Fibroblast of skin of left quadriceps (primary cell): ENCODE measurements around the gene CALHM3.

Source experiments
- DNase-seq, 2 experiments: peaks; one replicate each; pipeline ENCODE4 v3.0.0-alpha.2; 2013; ENCODE audit warnings: low read depth in 2 of 2

CALHM3 gene

GRCh38 chr10:103450201-103450695, 28.8 kb downstream of the CALHM3 start:
- no peak for DNase-seq

DNA sequence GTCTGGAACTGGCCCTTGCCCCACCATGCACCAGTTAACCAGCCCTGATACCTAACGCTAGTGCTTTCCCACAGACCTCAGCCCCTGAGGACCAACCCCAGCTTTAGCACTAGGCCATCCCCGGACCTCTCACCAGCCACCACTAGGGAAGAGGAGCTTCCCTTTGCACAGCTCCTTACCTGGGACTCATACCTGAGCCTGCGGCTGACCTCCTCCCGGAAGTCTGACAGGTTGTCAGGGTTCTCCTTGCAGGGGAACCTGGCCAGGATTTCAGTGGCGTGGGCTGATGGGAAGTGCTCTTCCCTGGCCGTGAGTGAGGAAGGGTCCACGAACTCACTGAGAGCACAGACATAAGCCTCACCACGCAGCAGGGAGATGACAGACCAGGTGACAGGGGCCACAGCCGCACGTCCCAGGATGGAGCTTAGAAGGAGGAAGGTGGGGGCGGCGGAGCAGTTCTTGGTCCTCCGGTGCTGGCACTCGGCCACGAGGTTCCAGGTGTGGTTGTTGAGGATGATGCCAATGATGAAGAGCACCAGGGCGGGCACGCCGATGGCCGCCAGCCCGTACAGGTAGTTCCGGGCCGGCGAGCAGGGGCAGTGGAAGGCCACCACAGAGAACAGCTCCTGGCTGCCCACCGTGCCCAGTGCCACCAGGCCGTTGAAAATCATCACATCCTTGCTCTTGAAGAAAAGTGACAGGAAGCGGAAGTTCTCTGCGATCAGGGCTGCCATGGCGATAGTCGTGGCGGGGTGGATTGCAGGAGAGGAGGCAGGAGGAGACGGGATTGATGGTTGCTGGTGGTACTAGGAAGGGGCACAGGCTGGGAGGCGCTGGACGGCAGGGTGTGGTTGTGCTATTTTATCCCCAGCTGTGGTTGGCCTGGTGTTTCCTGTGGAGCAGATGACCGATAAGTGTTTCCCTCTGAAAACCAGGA, 29.6 kb downstream of the CALHM3 start:
- no peak for DNase-seq

DNA sequence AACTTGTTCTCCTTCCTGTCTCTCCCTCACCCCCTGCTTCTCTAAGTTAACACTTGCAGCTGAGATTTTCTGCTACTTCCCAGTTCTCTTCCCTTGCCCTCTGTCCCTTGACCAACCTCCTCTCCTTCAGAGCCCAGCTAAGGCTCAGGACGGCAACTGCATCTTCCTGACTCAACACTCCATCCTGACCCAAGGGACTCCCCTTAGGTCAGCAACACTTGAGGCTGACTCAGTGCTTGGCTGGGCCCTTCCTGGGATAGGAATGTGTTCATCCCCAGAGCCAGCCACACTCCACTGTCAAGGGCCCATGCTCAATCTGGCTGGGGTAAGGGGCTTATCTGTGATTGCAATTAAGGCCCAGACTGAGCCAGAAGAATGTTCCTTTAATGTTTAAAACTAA, 30.3 kb downstream of the CALHM3 start:
- peak; percentile 39 to 46 for DNase-seq

- no peak for DNase-seq
These were observed 31.9 kb downstream of the CALHM3 start for GRCh38 chr10:103447187-103447586.

DNA sequence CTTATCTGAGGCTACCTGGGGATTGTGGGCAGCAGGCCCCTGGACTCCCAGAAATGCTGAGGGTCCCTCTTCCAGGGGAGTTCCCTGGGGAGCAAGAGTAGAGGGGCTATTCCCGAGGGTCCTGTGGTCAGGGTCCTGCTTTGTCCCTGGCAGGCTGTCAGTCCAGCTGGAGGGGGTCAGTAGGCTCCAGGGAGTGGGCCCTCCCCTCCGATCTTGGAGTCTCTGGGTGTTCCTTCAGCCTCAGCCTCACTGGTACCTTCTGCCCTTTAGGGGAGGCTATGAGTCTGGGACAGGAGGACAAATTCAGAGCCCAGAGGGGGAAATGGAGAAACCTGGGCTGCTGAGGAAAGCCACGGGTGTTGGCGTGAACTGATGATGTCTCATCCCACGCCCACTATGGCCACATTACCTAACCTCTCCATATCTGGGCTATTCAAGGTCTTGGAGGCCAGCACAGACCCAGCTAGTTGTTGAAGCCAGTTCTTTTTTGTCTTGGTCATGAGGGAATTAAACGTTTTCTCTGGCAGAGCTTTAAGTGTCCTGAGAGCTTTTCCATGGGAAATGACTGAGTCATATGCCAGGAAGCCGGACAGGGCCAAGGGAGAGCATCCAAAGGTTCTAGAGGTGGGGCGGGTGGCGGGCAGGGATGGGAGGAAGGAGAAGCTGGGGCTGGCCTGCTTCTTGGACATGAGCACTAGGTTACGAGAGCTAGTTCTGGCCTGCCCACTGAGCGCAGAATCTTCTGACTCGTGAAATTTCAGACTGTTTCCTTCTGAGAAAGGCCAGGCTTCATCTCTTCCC, 33.1 kb downstream of the CALHM3 start:
- no peak for DNase-seq

DNA sequence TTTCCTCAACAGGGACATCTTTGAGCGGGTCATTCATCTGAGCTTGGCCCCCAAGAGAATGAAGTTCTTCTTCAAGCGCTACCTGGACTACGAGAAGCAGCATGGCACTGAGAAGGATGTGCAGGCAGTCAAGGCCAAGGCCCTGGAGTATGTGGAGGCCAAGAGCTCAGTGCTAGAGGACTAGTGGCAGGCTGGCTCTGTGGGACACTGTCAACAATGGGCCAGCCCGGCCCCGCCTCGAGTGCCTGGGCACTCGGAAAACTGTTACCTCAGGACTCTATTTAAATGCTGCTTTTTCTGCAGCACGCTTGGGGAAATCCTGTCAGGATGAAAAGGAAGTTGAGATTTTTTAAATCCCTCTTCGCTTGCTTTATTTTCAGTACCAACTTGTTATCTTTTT, 33.7 kb downstream of the CALHM3 start:
- DNase-seq: no peak

DNA sequence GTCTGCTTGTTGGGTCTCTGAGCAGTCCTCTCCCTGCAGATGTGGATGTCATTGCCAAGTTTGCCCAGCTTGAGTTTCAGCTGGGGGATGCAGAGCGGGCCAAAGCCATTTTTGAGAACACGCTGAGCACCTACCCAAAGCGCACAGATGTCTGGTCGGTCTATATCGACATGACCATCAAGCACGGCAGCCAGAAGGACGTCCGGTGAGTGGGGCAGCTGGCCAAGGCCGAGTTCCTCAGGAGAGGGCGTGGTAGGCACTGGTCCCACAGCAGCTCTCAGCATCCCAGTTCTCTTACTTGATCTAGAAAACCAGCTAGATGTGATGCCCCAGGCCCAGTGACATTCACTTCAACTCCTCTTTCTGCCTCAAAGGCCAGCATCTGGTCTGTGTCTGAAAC, 34.6 kb downstream of the CALHM3 start:
- no peak for DNase-seq

DNA sequence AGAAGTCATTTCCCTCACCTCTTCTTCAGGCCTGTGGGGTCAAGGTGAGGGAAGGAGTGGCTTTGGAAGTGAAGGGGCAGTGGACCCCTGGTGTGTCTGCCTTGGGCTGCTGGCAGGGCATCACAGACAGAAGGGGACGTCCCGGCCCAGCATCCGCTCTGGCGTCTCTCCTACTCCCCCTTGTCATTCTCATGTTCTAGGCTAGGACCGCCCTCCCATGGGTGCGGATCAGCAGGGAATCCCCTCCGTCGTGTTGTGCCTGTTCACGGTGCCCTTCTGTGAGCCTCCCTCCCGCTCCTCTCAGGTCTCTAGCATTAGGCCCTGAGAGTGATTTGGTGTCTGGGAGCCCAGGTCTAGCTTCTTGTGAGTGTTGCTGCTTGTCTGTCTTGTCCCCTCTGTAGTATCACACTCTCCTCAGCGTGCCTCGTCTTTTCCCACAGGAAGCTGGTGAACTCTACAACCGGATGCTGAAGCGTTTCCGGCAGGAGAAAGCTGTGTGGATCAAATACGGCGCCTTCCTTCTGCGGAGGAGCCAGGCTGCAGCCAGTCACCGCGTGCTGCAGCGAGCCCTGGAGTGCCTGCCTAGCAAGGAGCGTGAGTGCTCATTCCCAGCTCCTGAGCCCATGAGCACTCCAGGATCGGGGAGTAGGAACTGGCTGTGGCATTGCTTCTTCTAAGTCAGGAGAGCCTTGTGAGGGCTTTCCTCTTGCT, 35.4 kb downstream of the CALHM3 start:
- DNase-seq: no peak

DNA sequence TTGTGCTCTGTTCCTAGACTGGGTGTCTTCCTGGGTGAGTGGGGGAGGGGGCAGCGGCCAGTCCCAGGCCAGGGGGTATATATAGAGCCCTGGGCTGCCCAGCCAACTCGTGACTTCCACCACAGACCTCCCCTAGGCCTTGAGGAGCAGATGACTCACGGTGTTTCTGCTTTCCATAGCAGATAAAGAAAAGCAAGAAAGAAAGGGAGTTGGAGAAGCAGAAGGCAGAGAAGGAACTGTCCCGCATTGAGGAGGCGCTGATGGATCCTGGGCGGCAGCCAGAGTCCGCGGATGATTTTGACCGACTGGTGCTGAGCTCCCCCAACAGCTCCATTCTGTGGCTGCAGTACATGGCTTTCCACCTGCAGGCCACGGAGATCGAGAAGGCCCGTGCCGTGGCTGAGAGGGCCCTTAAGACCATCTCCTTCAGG, 37.0 kb downstream of the CALHM3 start:
- DNase-seq: no peak

DNA sequence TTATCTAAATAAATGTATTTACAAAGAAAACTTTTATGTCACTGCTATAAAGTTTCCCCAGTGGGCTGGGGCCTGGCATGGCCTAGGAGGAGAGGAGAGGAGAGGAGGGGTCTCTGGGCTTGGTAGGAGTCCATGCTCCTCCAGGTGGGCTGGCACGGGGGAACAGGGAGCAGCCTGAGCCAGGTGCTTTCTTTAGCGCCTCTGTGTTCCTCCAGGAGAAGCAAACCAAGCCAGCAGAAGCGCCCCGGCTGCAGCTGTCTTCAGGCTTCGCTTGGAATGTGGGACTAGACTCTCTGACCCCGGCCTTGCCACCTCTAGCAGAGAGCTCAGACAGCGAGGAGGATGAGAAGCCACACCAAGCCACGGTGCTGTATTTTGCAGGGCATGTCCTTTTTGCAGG, 37.4 kb downstream of the CALHM3 start:
- DNase-seq: no peak

GRCh38 chr10:103441206-103441605, 37.8 kb downstream of the CALHM3 start:
- DNase-seq: no peak

DNA sequence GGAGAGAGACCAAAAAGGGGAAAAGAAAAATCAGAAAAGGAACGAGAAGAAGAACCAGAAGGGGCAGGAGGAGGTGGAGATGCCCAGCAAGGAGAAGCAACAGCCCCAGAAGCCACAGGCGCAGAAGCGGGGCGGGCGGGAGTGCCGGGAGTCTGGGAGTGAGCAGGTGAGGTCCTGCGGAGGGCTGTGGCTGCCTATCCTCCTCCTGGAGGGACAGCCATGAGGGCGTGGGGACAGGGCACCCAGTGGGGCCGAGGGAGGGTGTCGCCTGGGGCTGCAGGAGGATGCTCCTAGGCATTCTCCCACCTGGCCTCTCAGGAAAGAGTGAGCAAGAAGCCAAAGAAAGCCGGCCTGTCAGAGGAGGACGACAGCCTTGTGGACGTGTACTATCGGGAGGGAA, 38.6 kb downstream of the CALHM3 start:
- no peak for DNase-seq

DNA sequence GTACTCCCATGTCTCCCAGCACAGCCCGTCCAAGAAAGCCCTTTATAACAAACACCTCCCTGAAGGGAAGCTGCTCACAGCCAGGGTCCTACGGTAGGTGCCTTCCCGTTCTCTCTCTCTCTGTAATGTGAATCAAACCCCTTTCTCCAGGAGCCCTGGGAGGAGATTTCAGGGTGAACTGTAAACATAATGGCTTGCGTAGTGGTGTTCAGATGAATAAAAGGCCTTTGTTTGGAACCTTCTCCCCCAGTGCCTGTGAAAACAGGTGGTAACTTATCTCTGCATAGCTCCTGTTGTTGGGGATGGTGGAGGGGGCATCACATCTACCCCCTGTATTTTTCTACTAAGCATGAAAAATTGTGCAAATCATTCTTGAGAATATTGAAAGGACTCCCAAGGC, 39.3 kb downstream of the CALHM3 start:
- no peak for DNase-seq

DNA sequence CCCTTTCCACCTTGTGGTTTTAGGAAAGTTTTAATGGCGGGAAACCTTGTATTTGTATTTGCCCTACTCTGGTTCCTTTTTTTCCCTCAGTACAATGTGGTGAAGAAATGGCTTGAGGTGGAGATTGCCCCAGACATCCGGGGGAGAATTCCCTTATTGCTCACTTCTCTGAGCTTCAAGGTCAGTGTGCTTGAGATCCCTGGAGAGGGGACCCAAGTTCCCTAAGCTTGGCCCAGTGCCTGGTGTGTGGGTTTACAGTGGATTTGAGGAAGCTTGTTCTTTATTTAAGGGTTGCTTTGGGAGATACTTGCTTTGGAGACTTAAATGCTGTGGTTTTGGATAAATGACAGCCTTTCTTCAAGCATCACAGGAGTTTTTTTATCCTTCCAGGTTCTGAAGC, 45.2 kb downstream of the CALHM3 start:
- no peak for DNase-seq

GRCh38 chr10:103431902-103432301, 47.1 kb downstream of the CALHM3 start:
- DNase-seq: no peak

- DNase-seq: no peak
These were observed 49.4 kb downstream of the CALHM3 start for GRCh38 chr10:103429647-103430046.

DNA sequence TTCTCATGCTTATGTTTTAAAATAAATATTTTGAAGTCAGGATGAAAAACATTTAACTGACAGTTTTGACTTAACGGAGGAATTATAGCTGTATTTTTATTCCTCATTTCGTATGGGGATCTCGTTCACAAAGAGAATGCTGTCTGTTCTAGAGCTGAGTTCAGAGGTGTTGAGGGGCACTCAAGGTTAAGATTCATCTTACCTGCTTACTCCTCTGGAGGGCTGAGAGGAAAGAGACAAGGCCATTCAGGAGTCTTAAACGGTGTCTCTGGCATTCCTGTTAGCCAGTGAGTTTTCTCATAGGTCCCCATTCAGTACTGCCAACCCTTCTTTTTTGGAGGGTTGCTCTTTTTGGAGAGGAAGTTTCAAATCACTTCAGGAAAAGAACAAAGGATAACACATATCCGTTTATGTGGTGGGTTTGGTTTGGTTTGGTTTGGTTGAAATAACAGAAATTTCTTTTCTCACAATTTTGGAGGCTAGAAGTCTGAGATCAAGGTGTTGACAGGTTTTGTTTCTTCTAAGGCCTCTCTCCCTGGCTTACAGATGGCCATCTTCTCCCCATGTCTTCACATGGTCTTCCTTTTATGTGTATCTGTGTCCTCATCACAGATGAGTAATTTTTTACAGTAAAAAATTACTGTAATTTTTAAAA, 49.9 kb downstream of the CALHM3 start:
- no peak for DNase-seq

DNA sequence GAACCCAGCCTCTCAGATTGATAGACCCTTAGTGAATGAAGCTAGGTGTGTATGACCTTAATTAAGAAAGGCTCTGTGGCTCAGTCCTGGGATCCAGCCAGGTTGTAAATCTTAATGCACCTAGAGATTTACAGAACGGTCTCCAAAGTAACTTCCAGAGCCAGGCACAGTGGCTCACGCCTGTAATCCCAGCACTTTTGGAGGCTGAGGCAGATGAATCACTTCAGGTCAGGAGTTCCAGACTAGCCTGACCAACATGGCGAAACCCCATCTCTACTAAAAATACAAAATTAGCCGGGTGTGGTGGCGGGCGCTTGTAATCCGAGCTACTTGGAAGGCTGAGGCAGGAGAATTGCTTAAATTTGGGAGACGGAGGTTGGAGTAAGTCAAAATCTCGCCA, 51.2 kb downstream of the CALHM3 start:
- no peak for DNase-seq

- DNase-seq: no peak
These were observed 55.3 kb downstream of the CALHM3 start for GRCh38 chr10:103423748-103424147.
